GM12892 (cell line): ENCODE data around the gene CFAP97D1.

Experiments
- DNase-seq: peaks from one replicate; pipeline ENCODE4 v3.0.0; 2011; ENCODE audit not compliant: insufficient read length
- FAIRE-seq: peaks from 2 replicates; lab custom pipeline; 2011; peaks lifted over from hg19 to GRCh38; lab: Jason Lieb, UNC
- POLR2A ChIP-seq: IDR thresholded peaks from 2 replicates; pipeline ENCODE4 v1.6.1; 2011; ENCODE audit warnings: low read depth, low read length, control low read depth
- POLR2AphosphoS5 ChIP-seq: IDR thresholded peaks from 2 replicates; pipeline ENCODE4 v1.6.1; 2011; ENCODE audit warnings: low read depth, low read length, control low read depth
- TAF1 ChIP-seq: IDR thresholded peaks from 2 replicates; pipeline ENCODE4 v1.6.1; 2011; ENCODE audit warnings: low read depth, mild to moderate bottlenecking, control low read depth, low read length, borderline replicate concordance

CFAP97D1 gene

GRCh38 chr17:43805117-43805516 lies 24.9 kb downstream of the CFAP97D1 start:
- DNase-seq, result no peak
- TF ChIP-seq TAF1 (no peak), POLR2AphosphoS5 (no peak)
- no peak for FAIRE-seq

GRCh38 chr17:43808076-43808475 lies 27.8 kb downstream of the CFAP97D1 start:
- TF ChIP-seq POLR2A, result no peak
- TF ChIP-seq POLR2AphosphoS5, result no peak
- TF ChIP-seq TAF1, result no peak
- FAIRE-seq (no peak), DNase-seq (no peak)

- DNase-seq (no peak), FAIRE-seq (no peak)
- TF ChIP-seq POLR2AphosphoS5 (no peak), POLR2A (no peak), TAF1 (no peak)
Observed at GRCh38 chr17:43809121-43809520, 28.9 kb downstream of the CFAP97D1 start.

DNA sequence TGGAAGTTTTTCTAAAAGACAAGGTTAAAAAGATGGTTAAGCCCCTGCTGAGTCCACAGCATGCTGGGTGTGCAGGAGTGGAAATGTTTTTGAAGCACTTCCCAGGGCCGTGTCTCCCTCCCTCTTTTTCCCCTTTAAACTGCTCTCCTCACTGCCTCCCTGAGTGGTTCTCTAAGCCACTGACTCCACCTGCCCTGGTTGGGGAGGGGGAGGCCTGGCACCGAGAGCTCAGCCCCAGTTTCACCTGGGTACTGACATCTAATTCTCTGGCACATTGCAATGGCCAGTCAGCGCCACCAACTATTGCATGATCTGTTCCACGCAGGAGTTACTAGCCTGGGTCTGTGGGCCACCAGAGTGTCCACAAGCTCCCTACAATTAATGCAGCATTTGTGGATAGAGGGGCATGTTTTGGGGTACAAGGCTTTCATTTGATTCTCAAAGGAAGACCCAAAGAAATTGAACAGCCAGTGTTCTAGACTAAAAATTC lies 30.0 kb downstream of the CFAP97D1 start:
- no peak for TF ChIP-seq POLR2A
- TF ChIP-seq POLR2AphosphoS5, result no peak
- TF ChIP-seq TAF1, result no peak
- FAIRE-seq (no peak), DNase-seq (no peak)

DNA sequence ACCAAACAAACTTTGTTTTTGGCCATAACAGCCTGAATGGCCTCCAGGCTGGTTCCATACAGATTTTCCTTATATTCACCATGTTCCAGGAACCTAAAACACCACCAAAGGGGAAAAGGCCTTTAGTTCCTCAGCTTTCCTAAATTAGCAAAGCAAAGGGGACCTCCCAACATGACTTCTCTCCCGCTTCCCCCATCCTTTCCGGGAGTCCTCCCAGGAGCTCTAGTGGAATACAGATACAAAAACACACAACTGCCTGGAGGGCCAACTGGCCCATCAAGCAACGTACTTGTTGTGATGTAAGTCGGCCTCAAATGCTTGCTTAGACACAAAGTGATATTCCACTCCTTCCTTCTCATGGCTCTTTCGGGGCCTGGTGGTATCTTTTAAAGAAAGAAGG lies 30.6 kb downstream of the CFAP97D1 start:
- no peak for FAIRE-seq
- no peak for DNase-seq
- TF ChIP-seq TAF1, result no peak
- TF ChIP-seq POLR2A, result no peak
- TF ChIP-seq POLR2AphosphoS5, result no peak

DNA sequence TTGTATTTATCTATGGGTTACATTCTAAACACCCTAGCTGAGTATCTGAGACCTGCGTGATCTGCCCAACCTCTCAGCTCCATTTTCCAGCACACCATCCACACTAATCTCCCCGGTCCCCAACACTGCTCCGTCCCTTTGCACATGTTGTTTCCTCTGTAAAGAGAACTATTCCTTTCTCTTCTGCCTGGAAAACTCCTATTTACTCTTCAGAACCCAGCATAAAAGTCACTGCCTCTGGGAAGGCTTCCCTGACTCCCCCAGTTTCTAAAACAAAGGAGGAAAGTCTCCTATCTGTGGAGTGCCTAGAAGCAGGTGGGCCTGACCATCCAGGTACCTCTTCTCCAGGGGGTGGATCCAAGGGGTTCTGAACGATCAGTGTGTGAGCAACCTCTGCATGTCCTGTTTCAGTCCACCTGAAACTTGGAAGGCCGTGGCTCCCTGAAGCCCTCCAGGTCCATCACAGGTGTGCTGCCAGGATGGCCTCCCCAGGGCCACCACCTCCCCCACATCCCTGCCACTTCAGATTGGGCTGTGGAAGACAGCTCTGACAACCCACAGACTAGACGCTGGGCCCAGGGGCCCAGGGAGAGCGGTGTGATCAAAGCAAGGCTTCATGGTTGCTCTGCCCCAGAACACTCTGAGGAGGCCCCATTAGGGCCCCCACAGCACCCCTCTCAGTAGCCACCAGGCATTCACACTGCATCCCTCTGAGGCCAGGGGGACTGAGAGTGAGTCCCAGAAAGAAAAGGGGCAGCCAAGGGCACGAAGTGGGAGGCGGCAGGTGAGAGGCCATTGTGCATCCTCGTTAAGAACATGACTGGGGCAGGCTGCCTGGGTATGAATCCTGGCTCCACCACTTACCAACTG lies 32.4 kb downstream of the CFAP97D1 start:
- FAIRE-seq (no peak), DNase-seq (no peak)
- TF ChIP-seq TAF1 (no peak), POLR2A (no peak)

GRCh38 chr17:43813386-43813785 lies 33.2 kb downstream of the CFAP97D1 start:
- no peak for TF ChIP-seq POLR2AphosphoS5
- TF ChIP-seq POLR2A, result no peak
- TF ChIP-seq TAF1, result no peak
- DNase-seq, result no peak

DNA sequence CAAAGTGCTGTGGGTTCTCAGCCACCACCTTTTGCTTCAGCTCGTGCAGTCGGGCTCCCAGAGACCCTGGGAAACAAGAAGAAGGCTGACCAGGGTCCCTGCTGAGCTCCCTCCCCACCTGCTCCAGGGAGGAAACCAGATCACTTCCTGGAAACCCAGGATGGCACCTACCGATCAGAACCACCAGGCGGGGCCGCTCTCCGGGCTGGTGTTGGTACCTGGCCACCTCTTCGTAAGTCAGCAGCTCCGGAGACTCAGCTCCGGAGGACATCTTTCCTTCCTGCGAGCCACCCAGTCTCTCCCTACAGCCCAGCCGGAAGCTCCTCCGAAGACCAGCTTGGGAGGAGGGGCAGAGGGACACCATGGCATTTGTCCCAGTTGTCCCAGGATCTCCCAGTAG lies 33.8 kb downstream of the CFAP97D1 start:
- no peak for TF ChIP-seq POLR2AphosphoS5
- TF ChIP-seq TAF1, result no peak
- TF ChIP-seq POLR2A, result no peak
- FAIRE-seq (no peak), DNase-seq (no peak)

More at GRCh38 chr17:43813386-43813785, 33.2 kb downstream of the CFAP97D1 start:
- FAIRE-seq, result no peak

GRCh38 chr17:43814714-43815113 lies 34.5 kb downstream of the CFAP97D1 start:
- TF ChIP-seq POLR2A (no peak), POLR2AphosphoS5 (no peak), TAF1 (no peak)
- no peak for DNase-seq
- no peak for FAIRE-seq

DNA sequence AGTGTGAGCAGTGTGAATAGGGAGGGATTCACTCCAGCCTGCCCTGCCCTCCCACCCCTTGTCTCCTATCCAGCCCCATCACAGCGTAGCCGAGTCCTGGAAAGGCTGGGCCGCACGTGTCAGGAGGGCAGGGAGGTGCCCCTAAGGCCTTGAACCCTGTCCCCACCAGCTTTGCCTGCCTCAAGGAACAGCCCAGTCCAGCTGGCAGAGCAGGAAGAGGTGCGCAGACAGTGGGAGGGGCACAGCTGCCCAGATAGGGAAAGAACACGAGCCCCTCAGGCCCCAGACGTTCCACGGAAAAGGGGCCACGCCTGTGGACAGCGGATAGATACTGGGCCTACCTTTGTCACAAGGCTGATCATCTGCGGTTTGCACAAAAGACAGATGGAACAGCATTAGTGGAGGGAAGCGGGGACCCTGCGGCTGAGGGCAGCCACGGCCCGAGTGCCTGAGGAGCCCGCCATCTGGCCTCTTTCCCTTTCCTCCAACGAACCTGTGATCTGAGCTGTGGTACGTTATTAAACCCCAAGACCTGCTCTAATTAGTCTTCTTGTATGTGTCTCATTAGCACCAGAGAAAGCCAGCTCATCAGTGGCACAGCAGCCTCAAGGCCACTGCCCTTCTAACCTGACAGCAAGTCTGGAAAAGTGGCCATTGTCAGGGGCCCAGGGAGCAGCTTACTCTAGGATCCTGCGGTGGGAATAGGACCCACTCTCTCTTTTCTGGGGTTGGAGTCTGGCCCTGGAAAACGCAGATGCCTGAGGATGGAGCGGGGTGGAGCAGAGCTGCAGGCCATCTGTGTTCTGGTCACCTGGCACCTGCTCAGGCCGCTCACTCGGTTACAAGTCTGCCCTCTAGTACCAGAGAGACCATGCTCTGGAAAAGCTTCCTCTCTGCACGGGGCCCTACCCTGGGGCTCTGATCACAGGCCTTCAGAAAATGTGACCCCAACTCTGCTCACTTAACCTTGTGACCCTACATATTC lies 36.4 kb downstream of the CFAP97D1 start:
- FAIRE-seq (no peak), DNase-seq (no peak)
- TF ChIP-seq POLR2A (no peak), TAF1 (no peak), POLR2AphosphoS5 (no peak)

GRCh38 chr17:43817826-43818225 lies 37.6 kb downstream of the CFAP97D1 start:
- TF ChIP-seq TAF1 (no peak), POLR2AphosphoS5 (no peak), POLR2A (no peak)
- FAIRE-seq, result no peak
- DNase-seq, result no peak

GRCh38 chr17:43818966-43819365 lies 38.7 kb downstream of the CFAP97D1 start:
- TF ChIP-seq POLR2AphosphoS5 (no peak), POLR2A (no peak), TAF1 (no peak)
- DNase-seq, result no peak
- FAIRE-seq, result no peak
